ENCODE data around the gene NR3C1. TPM values are rescaled to one million over a fixed set of nuclear protein-coding genes. Genes with fewer than 3 reads are reported as not detected.

NR3C1 gene
- total RNA-seq, 4 donors from 2014 or later = 79.2 to 92.3 (median 89.3) TPM

DNA sequence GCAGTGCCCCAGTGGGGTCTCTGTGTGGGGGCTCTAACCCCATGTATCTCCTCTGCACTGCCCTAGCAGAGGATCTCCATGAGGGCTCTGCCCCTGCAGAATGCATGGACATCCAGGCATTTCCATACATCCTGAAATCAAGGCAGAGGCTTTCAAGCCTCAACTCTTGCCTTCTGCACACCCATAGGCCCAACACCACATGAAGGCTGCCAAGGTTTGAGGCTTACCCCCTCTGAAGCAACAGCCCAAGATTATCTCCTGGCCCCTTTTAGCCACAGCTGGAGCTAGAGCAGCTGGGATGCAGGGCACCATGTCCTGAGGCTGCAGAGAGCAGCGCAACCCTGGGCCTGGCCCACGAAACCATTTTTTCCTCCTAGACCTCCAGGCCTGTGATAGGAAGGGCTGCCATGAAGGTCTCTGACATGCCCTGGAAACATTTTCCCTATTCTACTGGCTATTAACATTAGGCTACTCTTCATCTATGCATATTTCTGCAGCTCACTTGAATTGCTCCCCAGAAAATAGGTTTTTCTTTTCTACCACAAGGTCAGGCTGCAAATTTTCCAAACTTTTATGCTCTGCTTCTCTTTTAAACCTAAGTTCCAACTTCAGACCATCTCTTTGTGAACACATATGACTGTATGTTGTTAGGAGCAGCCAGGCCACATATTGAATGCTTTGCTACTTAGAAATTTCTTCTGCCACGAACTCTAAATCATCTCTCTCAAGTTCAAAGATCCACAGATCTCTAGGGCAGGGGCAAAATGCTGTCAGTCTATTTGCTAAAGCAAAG is 18.4 kb downstream of the NR3C1 start:
- Histone ChIP-seq H3K36me3 (peaks cover 0 to 11% (median 4%) of the 10 kb centered on the region in 4 donors), H3K4me1 (peaks cover 18 to 55% (median 41%) of the 10 kb centered on the region in 4 donors), H3K27me3 (no peaks in the 10 kb centered on the region), H3K9me3 (peaks cover 0 to 13% (median 6%) of the 10 kb centered on the region in 4 donors), H3K4me3 (no peak overlapping the region), H3K27ac (replicated peaks in 1 of 4) (no peak overlapping the region)
- TF ChIP-seq POLR2AphosphoS5 (IDR thresholded peaks at IDR 0.05) (no peak), EP300 (IDR thresholded peaks at IDR 0.05) (no peak), CTCF (IDR thresholded peaks at IDR 0.05) (no peak), POLR2A (IDR thresholded peaks at IDR 0.05; ENCODE audit: low read depth) (no peak)
- 92% methylated on average over 3 of the region's 3 CpGs for WGBS
- DNase-seq (ENCODE audit: extremely low spot score) = no peak
- intact Hi-C loops (cut with DNase I) = no loop called here

DNA sequence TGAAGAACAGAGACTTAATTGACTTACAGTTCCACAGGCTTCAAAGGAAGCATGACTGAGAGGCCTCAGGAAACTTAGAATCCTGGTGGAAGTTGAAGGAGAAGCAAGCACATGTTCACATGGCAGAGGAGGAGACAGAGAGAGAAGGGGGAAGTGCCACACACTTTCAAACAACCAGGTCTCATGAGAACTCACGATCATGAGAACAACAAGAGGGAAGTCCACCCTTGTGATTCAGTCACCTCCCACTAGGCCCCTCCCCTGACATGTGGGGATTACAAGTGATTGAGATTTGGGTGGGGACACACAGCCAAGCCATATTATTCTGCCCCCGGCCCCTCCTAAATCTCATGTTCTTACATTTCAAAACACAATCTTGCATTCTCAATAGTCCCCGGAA is 19.5 kb downstream of the NR3C1 start:
- Histone ChIP-seq H3K36me3 (peaks cover 0 to 11% (median 4%) of the 10 kb centered on the region in 4 donors), H3K27me3 (no peaks in the 10 kb centered on the region), H3K9me3 (peaks cover 0 to 13% (median 6%) of the 10 kb centered on the region in 4 donors), H3K27ac (replicated peaks in 1 of 4) (no peak overlapping the region), H3K4me3 (no peak overlapping the region), H3K4me1 (peaks cover 18 to 54% (median 38%) of the 10 kb centered on the region in 4 donors)
- 83% methylated on average over 3 of the region's 3 CpGs for WGBS
- no peak for TF ChIP-seq EP300 (IDR thresholded peaks at IDR 0.05)
- TF ChIP-seq POLR2AphosphoS5 (IDR thresholded peaks at IDR 0.05) = no peak
- TF ChIP-seq POLR2A (IDR thresholded peaks at IDR 0.05; ENCODE audit: low read depth) = no peak
- no peak for TF ChIP-seq CTCF (IDR thresholded peaks at IDR 0.05)
- intact Hi-C loops (cut with DNase I) = no loop called here
- DNase-seq (ENCODE audit: extremely low spot score) = no peak

DNA sequence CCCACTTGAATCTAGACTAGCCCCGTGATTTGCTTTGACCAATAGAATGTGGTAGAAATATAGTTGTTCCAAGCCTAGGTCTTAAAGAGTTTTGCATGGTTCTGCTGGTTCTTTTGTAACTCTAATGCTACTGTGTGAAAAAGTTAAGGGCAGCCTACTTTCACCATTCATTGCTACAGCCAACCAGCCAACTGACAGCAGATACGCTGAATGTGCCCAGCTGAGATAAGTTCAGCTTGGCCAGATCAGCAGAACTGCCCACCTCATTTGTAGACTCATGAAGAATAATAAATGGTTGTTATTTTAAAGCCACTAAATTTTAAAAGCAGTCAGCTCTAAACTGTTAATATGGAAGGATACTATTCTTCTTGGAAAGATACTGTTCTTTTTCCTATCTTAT is 23.9 kb downstream of the NR3C1 start:
- no peak overlapping the region for H3K4me3 ChIP-seq
- 94% methylated on average over 2 of the region's 2 CpGs for WGBS
- peaks cover 0 to 7% (median 1%) of the 10 kb centered on the region in 4 donors for H3K36me3 ChIP-seq
- H3K9me3 ChIP-seq = peaks cover 0 to 1% (median 0%) of the 10 kb centered on the region in 4 donors
- H3K27ac ChIP-seq (replicated peaks in 1 of 4) = no peak overlapping the region
- TF ChIP-seq EP300 (IDR thresholded peaks at IDR 0.05) (no peak), CTCF (IDR thresholded peaks at IDR 0.05) (no peak), POLR2A (IDR thresholded peaks at IDR 0.05; ENCODE audit: low read depth) (no peak), POLR2AphosphoS5 (IDR thresholded peaks at IDR 0.05) (no peak)
- intact Hi-C loops (cut with DNase I) = no loop called here
- peaks cover 27 to 69% (median 49%) of the 10 kb centered on the region in 4 donors for H3K4me1 ChIP-seq
- H3K27me3 ChIP-seq = no peaks in the 10 kb centered on the region
- DNase-seq (ENCODE audit: extremely low spot score) = no peak

DNA sequence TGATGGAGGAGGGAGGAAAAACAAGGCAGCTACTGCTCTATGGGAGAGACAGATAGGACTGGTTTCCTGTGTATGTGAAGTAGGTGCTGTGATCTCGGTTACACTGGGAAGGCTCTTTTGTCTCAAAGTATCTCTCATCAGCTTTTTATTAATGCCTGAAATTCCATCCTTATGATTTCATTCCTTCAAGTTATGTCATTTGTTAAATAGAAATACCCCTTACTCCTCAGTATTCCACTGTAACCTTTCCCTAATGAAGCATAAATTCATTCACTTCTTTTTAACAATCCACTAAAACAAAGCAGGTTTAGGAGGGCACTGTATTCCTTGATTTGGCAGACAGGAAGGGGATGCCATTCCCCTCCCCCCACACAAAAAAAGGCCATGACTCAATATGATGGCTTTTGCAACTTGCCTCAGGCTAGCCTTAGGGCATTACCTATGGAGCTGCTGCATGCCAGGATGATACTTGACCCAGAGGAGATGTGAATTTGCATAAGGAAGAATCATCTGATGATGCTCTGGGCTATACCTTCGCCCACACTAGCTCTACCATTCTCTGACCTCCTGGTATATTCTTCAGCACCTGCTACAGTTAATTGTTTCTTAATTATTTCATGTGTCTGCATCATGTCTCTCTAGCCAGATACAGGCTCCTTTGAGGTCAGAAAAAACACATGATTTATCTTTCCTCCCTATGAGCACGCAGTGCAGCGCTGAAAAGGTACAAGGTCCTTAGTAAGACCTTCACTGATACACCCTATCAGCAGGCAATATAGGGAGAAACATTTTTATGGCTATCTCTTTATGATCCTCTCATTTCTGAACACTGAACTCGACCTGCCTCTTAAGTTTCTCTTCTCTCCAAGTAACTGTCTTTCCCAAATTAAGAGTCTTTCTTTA is 26.3 kb downstream of the NR3C1 start:
- H3K27me3 ChIP-seq = no peaks in the 10 kb centered on the region
- TF ChIP-seq EP300 (IDR thresholded peaks at IDR 0.05) (no peak), POLR2A (IDR thresholded peaks at IDR 0.05; ENCODE audit: low read depth) (no peak), CTCF (IDR thresholded peaks at IDR 0.05) (no peak), POLR2AphosphoS5 (IDR thresholded peaks at IDR 0.05) (no peak)
- H3K4me3 ChIP-seq = no peak overlapping the region
- DNase-seq (ENCODE audit: extremely low spot score) = no peak
- H3K27ac ChIP-seq (replicated peaks in 1 of 4) = peak overlapping the region; percentile 4 to 34 (median 12)
- H3K9me3 ChIP-seq = no peaks in the 10 kb centered on the region
- intact Hi-C loops (cut with DNase I) = no loop called here
- no peaks in the 10 kb centered on the region for H3K36me3 ChIP-seq
- H3K4me1 ChIP-seq = peaks cover 42 to 83% (median 73%) of the 10 kb centered on the region in 4 donors
- 79% methylated on average over 5 of the region's 5 CpGs for WGBS
